H1 (cell line): Measurements from ENCODE around the gene LIPC.

Experiments used
- CTCF ChIP-seq, 3 experiments: IDR thresholded peaks; 1 replicate in 2 of 3; 2 replicates in 1 of 3; pipeline versions ENCODE4 v1.5.1 to v1.6.1; 2011; ENCODE audit warnings: low read length in 3 of 3, mild to moderate bottlenecking in 3 of 3, inconsistent platforms in 2 of 3, low read depth in 1 of 3, moderate library complexity in 1 of 3; ENCODE audit not compliant: insufficient read depth in 1 of 3; ENCODE audit errors: control extremely low read depth in 1 of 3
- GABPA ChIP-seq: IDR thresholded peaks from 2 replicates; pipeline ENCODE4 v1.6.1; 2011; ENCODE audit warnings: mild to moderate bottlenecking, low read length, moderate library complexity, borderline replicate concordance; ENCODE audit not compliant: insufficient read depth
- POLR2AphosphoS5 ChIP-seq: IDR thresholded peaks from 2 replicates; pipeline ENCODE4 v1.6.1; 2011; ENCODE audit warnings: low read depth, low read length
- RAD21 ChIP-seq, 2 experiments: IDR thresholded peaks in 1 of 2; conservative IDR thresholded peaks in 1 of 2; 2 replicates each; pipeline ENCODE4 v1.6.1; 2011; ENCODE audit warnings: low read depth in 2 of 2, low read length in 2 of 2, improper control_type of control experiment in 1 of 2, inconsistent platforms in 1 of 2, mild to moderate bottlenecking in 1 of 2, moderate library complexity in 1 of 2
- RFX5 ChIP-seq: IDR thresholded peaks from 2 replicates; pipeline ENCODE4 v1.6.1; 2011; ENCODE audit warnings: low read depth, low read length, improper control_type of control experiment, borderline replicate concordance

DNA sequence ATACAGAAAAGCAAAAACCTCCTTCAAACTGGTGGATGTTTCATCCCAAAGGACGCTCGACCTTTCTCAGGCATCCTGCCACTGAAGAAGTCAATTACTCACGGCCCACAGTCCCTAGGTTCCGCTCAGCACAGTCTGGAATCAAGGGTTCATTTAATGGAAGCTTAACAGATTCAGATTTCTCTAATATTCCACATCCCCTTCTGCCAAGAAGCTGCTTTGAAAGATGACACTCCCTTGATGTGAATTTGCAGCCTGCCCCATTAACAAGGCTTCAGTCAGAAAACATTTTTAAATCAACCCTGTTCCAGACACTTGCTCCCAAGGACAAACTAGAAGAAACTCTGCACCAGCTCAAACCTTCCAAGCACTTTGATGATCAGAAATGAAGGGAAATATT, 81.2 kb downstream of the LIPC start:
- no peak for TF ChIP-seq GABPA
- TF ChIP-seq POLR2AphosphoS5, result no peak
- no peak for TF ChIP-seq RFX5
- no peak for TF ChIP-seq RAD21 (IDR thresholded peaks at IDR 0.05 in 1 of 2, conservative IDR thresholded peaks at IDR 0.05 in 1 of 2; ENCODE audit: low read depth in 2 of 2, low read length in 2 of 2)
- no peak for TF ChIP-seq CTCF (IDR thresholded peaks at IDR 0.05; ENCODE audit: control extremely low read depth in 1 of 3, insufficient read depth in 1 of 3, low read depth in 1 of 3, low read length in 3 of 3)
